ENCODE results near the gene ALPP. TPM values are rescaled to one million over a fixed set of nuclear protein-coding genes. Genes with fewer than 3 reads are reported as not detected.

Gene ALPP
- total RNA-seq, 1 experiment from 2014 or later, result 8.6 TPM

DNA sequence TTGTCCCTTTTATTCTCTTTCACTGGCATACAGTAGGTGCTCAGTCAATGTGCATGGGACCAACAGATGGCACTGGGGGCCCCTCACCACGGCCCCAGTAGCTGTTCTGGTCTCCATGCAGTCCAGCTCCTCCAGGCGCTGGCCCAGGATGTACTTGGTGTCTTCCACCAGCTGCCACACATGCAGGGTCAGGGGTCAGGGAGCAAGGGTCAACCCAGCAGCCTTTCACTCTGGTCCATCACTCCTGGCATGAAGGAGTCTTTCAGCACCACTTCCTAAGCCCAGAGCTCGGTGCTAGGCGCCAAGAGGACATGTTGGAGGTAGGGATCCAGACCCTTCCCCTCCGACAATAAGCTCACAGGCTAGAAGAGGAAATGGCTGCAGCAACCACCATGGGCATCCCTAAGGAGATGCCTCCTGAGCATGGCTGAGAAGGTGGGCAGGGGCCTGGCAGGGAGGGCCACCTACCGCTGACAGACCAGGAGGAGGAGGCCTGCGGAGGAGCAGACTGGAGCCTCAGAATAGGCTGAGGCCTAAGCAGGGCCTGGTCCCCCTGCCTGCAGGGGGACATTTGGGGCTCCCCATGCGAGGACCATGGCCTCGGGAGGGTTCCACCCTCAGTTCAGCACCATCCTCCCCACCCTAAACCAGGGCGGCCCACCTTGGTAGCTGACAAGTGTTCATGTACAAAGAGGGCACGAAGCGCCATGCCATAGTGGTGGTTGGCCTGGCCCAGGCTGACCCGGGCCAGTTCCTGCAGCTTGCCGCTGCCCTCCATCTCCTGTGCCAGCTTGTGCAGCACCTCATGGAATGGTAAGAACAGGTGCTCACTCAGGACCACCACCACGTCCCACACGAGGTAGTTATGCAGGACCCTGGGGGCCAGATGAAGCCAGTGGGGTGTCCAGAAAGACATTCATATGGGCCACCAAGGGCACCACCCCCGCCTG, 38.2 kb downstream of the ALPP start:
- no peak for ATAC-seq
- H3K4me3 ChIP-seq (ENCODE audit: low read length), result no peak overlapping the region
- H3K9ac ChIP-seq (ENCODE audit: low read length), result no peak overlapping the region
- no peaks in the 10 kb centered on the region for H3K9me3 ChIP-seq (ENCODE audit: low read length)
- intact Hi-C loops (cut with micrococcal nuclease), result no loop called here
- H3K36me3 ChIP-seq (ENCODE audit: low read depth, low read length), result no peaks in the 10 kb centered on the region
- H3K27ac ChIP-seq (ENCODE audit: low read length), result no peak overlapping the region
- POLR2A ChIA-PET (ENCODE audit: unreplicated experiment), result no interaction called here
- peaks cover 24% of the 10 kb centered on the region for H3K27me3 ChIP-seq (ENCODE audit: low read length)
- H3K4me2 ChIP-seq (ENCODE audit: low read length), result no peak overlapping the region
- no TSS peak for BruUV-seq (replicated peaks)
- no peaks in the 10 kb centered on the region for H3F3A ChIP-seq (ENCODE audit: low read length, unreplicated experiment)
- TF ChIP-seq EZH2phosphoT487 (IDR thresholded peaks at IDR 0.05; ENCODE audit: borderline replicate concordance, low read length) (no peak), EZH2 (IDR thresholded peaks at IDR 0.05; ENCODE audit: low read length, unreplicated experiment) (no peak)
- TF ChIP-seq, protein P1, sequence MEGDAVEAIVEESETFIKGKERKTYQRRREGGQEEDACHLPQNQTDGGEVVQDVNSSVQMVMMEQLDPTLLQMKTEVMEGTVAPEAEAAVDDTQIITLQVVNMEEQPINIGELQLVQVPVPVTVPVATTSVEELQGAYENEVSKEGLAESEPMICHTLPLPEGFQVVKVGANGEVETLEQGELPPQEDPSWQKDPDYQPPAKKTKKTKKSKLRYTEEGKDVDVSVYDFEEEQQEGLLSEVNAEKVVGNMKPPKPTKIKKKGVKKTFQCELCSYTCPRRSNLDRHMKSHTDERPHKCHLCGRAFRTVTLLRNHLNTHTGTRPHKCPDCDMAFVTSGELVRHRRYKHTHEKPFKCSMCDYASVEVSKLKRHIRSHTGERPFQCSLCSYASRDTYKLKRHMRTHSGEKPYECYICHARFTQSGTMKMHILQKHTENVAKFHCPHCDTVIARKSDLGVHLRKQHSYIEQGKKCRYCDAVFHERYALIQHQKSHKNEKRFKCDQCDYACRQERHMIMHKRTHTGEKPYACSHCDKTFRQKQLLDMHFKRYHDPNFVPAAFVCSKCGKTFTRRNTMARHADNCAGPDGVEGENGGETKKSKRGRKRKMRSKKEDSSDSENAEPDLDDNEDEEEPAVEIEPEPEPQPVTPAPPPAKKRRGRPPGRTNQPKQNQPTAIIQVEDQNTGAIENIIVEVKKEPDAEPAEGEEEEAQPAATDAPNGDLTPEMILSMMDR (conservative IDR thresholded peaks at IDR 0.05; ENCODE audit: low read depth, low read length), result no peak
- no peaks in the 10 kb centered on the region for H3K79me2 ChIP-seq (ENCODE audit: low read length)
- CTCF ChIA-PET, result no interaction called here
- H3K9me2 ChIP-seq (replicated peaks; ENCODE audit: low read length), result no peaks in the 10 kb centered on the region
- H2AFZ ChIP-seq (ENCODE audit: low read length), result no peak overlapping the region
- no peaks in the 10 kb centered on the region for H4K20me1 ChIP-seq (ENCODE audit: low read length)
- no peaks in the 10 kb centered on the region for H3K4me1 ChIP-seq (ENCODE audit: insufficient read depth, low read length)
- no peak for DNase-seq

DNA sequence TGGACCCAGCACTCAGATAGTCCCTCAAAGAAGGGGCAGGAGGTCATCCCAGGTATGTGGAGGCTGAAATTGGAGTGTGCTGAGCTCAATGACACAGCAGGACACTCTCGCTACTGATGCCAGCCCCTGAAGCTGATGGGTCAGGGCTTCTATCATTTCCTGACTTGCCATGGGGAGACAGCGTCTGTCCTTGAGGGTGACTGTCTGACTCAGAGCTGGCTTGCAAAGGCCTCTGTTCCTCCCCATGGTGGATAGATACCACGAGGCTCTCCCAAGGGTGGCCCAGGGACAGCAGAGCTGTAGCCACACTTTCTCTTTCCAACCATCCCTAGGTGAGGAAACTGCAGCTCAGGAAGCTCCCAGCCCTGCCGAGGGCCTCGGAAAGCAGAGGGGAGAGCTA, 38.9 kb downstream of the ALPP start:
- Histone ChIP-seq H4K20me1 (ENCODE audit: low read length) (no peaks in the 10 kb centered on the region), H3K4me2 (ENCODE audit: low read length) (no peak overlapping the region), H3K9ac (ENCODE audit: low read length) (no peak overlapping the region), H3K4me3 (ENCODE audit: low read length) (no peak overlapping the region), H3K79me2 (ENCODE audit: low read length) (no peaks in the 10 kb centered on the region), H3K27me3 (ENCODE audit: low read length) (peaks cover 24% of the 10 kb centered on the region), H3K27ac (ENCODE audit: low read length) (no peak overlapping the region), H3K36me3 (ENCODE audit: low read depth, low read length) (no peaks in the 10 kb centered on the region), H3K4me1 (ENCODE audit: insufficient read depth, low read length) (no peaks in the 10 kb centered on the region), H2AFZ (ENCODE audit: low read length) (no peak overlapping the region), H3F3A (ENCODE audit: low read length, unreplicated experiment) (no peaks in the 10 kb centered on the region), H3K9me3 (ENCODE audit: low read length) (peaks cover 2% of the 10 kb centered on the region; the same call in 1 of the 2 replicates), H3K9me2 (replicated peaks; ENCODE audit: low read length) (no peaks in the 10 kb centered on the region)
- CTCF ChIA-PET, result no interaction called here
- BruUV-seq (replicated peaks), result no TSS peak
- POLR2A ChIA-PET (ENCODE audit: unreplicated experiment), result no interaction called here
- DNase-seq (no peak), ATAC-seq (no peak)
- TF ChIP-seq, protein P1 (conservative IDR thresholded peaks at IDR 0.05; ENCODE audit: low read depth, low read length), result no peak
- TF ChIP-seq EZH2 (IDR thresholded peaks at IDR 0.05; ENCODE audit: low read length, unreplicated experiment), result no peak
- TF ChIP-seq EZH2phosphoT487 (IDR thresholded peaks at IDR 0.05; ENCODE audit: borderline replicate concordance, low read length), result no peak
- intact Hi-C loops (cut with micrococcal nuclease), result no loop called here

DNA sequence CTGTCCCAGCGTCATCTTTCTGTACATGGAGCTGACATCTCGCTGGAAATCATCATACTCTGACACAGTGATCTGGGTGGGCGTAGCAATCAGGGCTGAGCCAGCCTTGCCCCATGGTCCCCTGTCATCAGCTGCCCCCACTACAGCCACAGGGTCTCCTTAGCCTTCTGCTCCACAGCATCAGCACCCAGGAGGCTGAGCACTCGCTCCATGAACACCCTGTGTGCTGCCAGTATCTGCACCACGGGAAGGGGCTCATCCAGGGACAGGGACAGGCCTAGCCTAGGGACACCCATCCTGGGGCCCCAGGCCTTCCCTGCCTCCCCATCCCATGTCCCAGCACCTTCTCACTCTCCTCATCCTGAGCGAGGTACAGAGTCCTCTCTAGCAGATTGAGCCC, 39.5 kb downstream of the ALPP start:
- no peak overlapping the region for H3K27ac ChIP-seq (ENCODE audit: low read length)

More for the DNA sequence above, 39.5 kb downstream of the ALPP start:
- Histone ChIP-seq H3K27me3 (ENCODE audit: low read length) (peaks cover 24% of the 10 kb centered on the region), H4K20me1 (ENCODE audit: low read length) (no peaks in the 10 kb centered on the region), H3F3A (ENCODE audit: low read length, unreplicated experiment) (no peaks in the 10 kb centered on the region), H3K4me2 (ENCODE audit: low read length) (no peak overlapping the region), H3K9me2 (replicated peaks; ENCODE audit: low read length) (no peaks in the 10 kb centered on the region), H3K9ac (ENCODE audit: low read length) (no peak overlapping the region), H3K79me2 (ENCODE audit: low read length) (no peaks in the 10 kb centered on the region), H2AFZ (ENCODE audit: low read length) (no peak overlapping the region), H3K36me3 (ENCODE audit: low read depth, low read length) (no peaks in the 10 kb centered on the region), H3K9me3 (ENCODE audit: low read length) (peaks cover 5% of the 10 kb centered on the region; the same call in 1 of the 2 replicates), H3K4me1 (ENCODE audit: insufficient read depth, low read length) (no peaks in the 10 kb centered on the region), H3K4me3 (ENCODE audit: low read length) (no peak overlapping the region)
- TF ChIP-seq, protein P1 (conservative IDR thresholded peaks at IDR 0.05; ENCODE audit: low read depth, low read length), result no peak
- TF ChIP-seq EZH2phosphoT487 (IDR thresholded peaks at IDR 0.05; ENCODE audit: borderline replicate concordance, low read length) (no peak), EZH2 (IDR thresholded peaks at IDR 0.05; ENCODE audit: low read length, unreplicated experiment) (no peak)
- intact Hi-C loops (cut with micrococcal nuclease), result no loop called here
- no peak for ATAC-seq
- ChIA-PET CTCF (no interaction called here), POLR2A (ENCODE audit: unreplicated experiment) (no interaction called here)
- no TSS peak for BruUV-seq (replicated peaks)
- DNase-seq, result no peak

Measured in PC-3 (cell line).